ENCODE data around the gene ZNF326.

Gene ZNF326

DNA sequence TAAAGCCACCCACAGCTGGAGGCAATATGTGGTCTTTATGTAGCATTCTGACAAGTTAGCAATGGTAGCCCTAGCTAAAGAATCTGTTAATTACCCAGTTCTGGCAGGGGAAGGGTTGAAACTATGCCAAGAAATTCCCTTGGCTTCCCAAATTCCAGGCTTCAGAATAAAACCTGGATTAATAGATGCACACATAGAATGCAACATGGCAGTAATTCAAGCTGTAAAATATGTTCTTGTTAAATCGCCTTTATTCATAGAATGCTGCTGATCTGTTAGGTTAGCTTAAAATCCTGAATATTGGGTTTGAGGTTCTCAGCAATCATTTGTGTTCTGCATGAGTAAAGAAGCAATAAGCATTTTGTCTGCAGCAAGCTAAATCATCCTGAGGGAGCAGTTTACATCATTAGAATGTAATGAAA lies 80.1 kb downstream of the ZNF326 start:
- no peak overlapping the region for H3K9ac ChIP-seq (ENCODE audit: low read length)
- H4K20me1 ChIP-seq (ENCODE audit: low read depth, low read length), result no peaks in the 10 kb centered on the region
- H3K27ac ChIP-seq (ENCODE audit: low read depth, low read length), result no peak overlapping the region
- TF ChIP-seq EZH2phosphoT487 (conservative IDR thresholded peaks at IDR 0.05; ENCODE audit: low read length), result no peak
- TF ChIP-seq, protein P1, sequence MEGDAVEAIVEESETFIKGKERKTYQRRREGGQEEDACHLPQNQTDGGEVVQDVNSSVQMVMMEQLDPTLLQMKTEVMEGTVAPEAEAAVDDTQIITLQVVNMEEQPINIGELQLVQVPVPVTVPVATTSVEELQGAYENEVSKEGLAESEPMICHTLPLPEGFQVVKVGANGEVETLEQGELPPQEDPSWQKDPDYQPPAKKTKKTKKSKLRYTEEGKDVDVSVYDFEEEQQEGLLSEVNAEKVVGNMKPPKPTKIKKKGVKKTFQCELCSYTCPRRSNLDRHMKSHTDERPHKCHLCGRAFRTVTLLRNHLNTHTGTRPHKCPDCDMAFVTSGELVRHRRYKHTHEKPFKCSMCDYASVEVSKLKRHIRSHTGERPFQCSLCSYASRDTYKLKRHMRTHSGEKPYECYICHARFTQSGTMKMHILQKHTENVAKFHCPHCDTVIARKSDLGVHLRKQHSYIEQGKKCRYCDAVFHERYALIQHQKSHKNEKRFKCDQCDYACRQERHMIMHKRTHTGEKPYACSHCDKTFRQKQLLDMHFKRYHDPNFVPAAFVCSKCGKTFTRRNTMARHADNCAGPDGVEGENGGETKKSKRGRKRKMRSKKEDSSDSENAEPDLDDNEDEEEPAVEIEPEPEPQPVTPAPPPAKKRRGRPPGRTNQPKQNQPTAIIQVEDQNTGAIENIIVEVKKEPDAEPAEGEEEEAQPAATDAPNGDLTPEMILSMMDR (IDR thresholded peaks at IDR 0.05; ENCODE audit: insufficient read depth, low read length, poor library complexity, severe bottlenecking), result no peak
- no peaks in the 10 kb centered on the region for H3K27me3 ChIP-seq (ENCODE audit: low read length)
- H3K36me3 ChIP-seq (ENCODE audit: low read length), result no peaks in the 10 kb centered on the region
- H3K9me2 ChIP-seq (replicated peaks; ENCODE audit: insufficient read depth, low read length), result no peaks in the 10 kb centered on the region
- H3K4me3 ChIP-seq (ENCODE audit: insufficient read depth, low read length, poor library complexity, severe bottlenecking), result no peak overlapping the region
- no peak overlapping the region for H3K4me2 ChIP-seq (ENCODE audit: low read depth, low read length, poor library complexity, severe bottlenecking)
- no peaks in the 10 kb centered on the region for H3F3A ChIP-seq (ENCODE audit: insufficient read depth)
- no peak overlapping the region for H2AFZ ChIP-seq (ENCODE audit: low read depth, low read length, severe bottlenecking)
- no peaks in the 10 kb centered on the region for H3K9me3 ChIP-seq (ENCODE audit: insufficient read depth, low read length)
- no peaks in the 10 kb centered on the region for H3K79me2 ChIP-seq (ENCODE audit: insufficient read depth, low read length)

DNA sequence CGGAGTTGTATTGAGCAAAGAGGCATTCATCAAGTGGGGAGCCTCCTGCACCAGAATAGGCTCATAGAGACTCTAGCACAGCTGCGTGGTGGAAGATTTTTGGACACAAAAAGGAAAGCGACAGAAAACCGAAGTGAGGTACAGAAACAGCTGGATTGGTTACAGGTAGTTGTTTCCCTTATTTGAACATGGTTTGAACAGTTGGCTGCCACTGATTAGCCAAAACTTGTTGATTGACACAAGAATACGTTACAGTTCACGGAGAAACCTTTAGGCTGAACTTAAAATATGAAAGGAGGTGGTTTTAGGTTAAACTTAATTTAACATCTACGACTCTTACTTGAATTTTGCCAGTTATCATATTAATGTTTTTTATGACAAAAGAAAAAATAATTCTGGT lies 89.1 kb downstream of the ZNF326 start:
- Histone ChIP-seq H3K27me3 (ENCODE audit: low read length) (no peaks in the 10 kb centered on the region), H3K9me3 (ENCODE audit: insufficient read depth, low read length) (no peaks in the 10 kb centered on the region), H3K4me2 (ENCODE audit: low read depth, low read length, poor library complexity, severe bottlenecking) (no peak overlapping the region), H3F3A (ENCODE audit: insufficient read depth) (no peaks in the 10 kb centered on the region), H3K9me2 (replicated peaks; ENCODE audit: insufficient read depth, low read length) (no peaks in the 10 kb centered on the region), H2AFZ (ENCODE audit: low read depth, low read length, severe bottlenecking) (no peak overlapping the region), H3K27ac (ENCODE audit: low read depth, low read length) (no peak overlapping the region), H3K79me2 (ENCODE audit: insufficient read depth, low read length) (no peaks in the 10 kb centered on the region), H3K36me3 (ENCODE audit: low read length) (no peaks in the 10 kb centered on the region), H3K9ac (ENCODE audit: low read length) (no peak overlapping the region), H4K20me1 (ENCODE audit: low read depth, low read length) (no peaks in the 10 kb centered on the region), H3K4me3 (ENCODE audit: insufficient read depth, low read length, poor library complexity, severe bottlenecking) (no peak overlapping the region)
- TF ChIP-seq, protein P1 (IDR thresholded peaks at IDR 0.05; ENCODE audit: insufficient read depth, low read length, poor library complexity, severe bottlenecking), result no peak
- TF ChIP-seq EZH2phosphoT487 (conservative IDR thresholded peaks at IDR 0.05; ENCODE audit: low read length), result no peak
